A673 (cell line): ENCODE data around the gene RPS2. TPM values are rescaled to one million over a fixed set of nuclear protein-coding genes. Genes with fewer than 3 reads are reported as not detected.

Source experiments
- BruUV-seq: library from RNA; stranded (reverse); fragments of 400-500 nt; replicated peaks from 2 replicates; lab custom pipeline; 2021; lab: Mats Ljungman, UMichigan
- CTCF ChIA-PET: fragments of 300-600 bp; sonication (Branson Sonifier 250); formaldehyde crosslinking; loops from one replicate; lab custom pipeline; 2022; ENCODE audit warnings: antibody characterized with exemption; lab: Charles Lee
- POLR2A ChIA-PET: fragments of 300-600 bp; sonication (Branson Sonifier 250); formaldehyde crosslinking; loops from one replicate; lab custom pipeline; 2022; ENCODE audit warnings: antibody characterized with exemption; ENCODE audit not compliant: low non-redundant PET; lab: Charles Lee
- DNase-seq: peaks from one replicate; pipeline ENCODE4 v3.0.0-alpha.2; 2015; ENCODE audit warnings: low spot score
- H3K27ac ChIP-seq: fragments of 200-600 bp; sonication (generic); 2 replicates; pipeline ENCODE4 v1.5.1; 2016; ENCODE audit warnings: mixed run types, low read depth, mild to moderate bottlenecking, mixed read lengths, antibody characterized with exemption, low read length; ENCODE audit not compliant: poor library complexity, severe bottlenecking
- H3K27me3 ChIP-seq: fragments of 200-600 bp; sonication (generic); replicated peaks from 2 replicates; pipeline ENCODE4 v1.6.1; 2017; ENCODE audit warnings: mixed run types, low read depth, mild to moderate bottlenecking, mixed read lengths, antibody characterized with exemption, low read length; ENCODE audit not compliant: insufficient read depth, poor library complexity
- H3K36me3 ChIP-seq: fragments of 200-600 bp; sonication (generic); 2 replicates; pipeline ENCODE4 v1.6.1; 2016; ENCODE audit warnings: mixed run types, mild to moderate bottlenecking, mixed read lengths, antibody characterized with exemption, low read length; ENCODE audit not compliant: insufficient read depth, poor library complexity, severe bottlenecking
- H3K4me1 ChIP-seq: fragments of 200-600 bp; sonication (generic); 2 replicates; pipeline ENCODE4 v1.6.1; 2017; ENCODE audit warnings: mixed run types, mild to moderate bottlenecking, mixed read lengths, antibody characterized with exemption, low read length; ENCODE audit not compliant: insufficient read depth, poor library complexity, severe bottlenecking
- H3K4me3 ChIP-seq: fragments of 200-600 bp; sonication (generic); 2 replicates; pipeline ENCODE4 v1.5.1; 2016; ENCODE audit warnings: low read depth, mixed run types, mild to moderate bottlenecking, mixed read lengths, low read length; ENCODE audit not compliant: poor library complexity, severe bottlenecking
- H3K9me3 ChIP-seq: fragments of 200-600 bp; sonication (generic); 2 replicates; pipeline ENCODE4 v1.6.1; 2016; ENCODE audit warnings: mixed run types, low read depth, mild to moderate bottlenecking, mixed read lengths, antibody characterized with exemption, low read length; ENCODE audit not compliant: poor library complexity, severe bottlenecking
- CTCF ChIP-seq: fragments of 300-800, 200-600 bp; sonication (generic); conservative IDR thresholded peaks from 2 replicates; pipeline ENCODE4 v1.5.1; 2017; ENCODE audit warnings: low read depth, mild to moderate bottlenecking, antibody characterized with exemption, low read length, moderate library complexity, mixed read lengths
- EZH2 ChIP-seq: fragments of 200-600 bp; sonication (generic); IDR thresholded peaks from 2 replicates; pipeline ENCODE4 v1.6.1; 2017; ENCODE audit warnings: borderline replicate concordance, low read depth, mild to moderate bottlenecking, mixed read lengths, antibody characterized with exemption, low read length; ENCODE audit not compliant: poor library complexity, severe bottlenecking
- intact Hi-C: fragments of 100-400 bp; cut with micrococcal nuclease; formaldehyde crosslinking; loops from one replicate; pipeline ENCODE4 v1.10.0; 2022; ENCODE audit not compliant: unreplicated experiment
- total RNA-seq: library from RNA; stranded (reverse); gene quantifications from 2 replicates; pipeline ENCODE4 v1.2.3, GENCODE V29; 2021

Gene RPS2
- total RNA-seq, 1 experiment from 2014 or later = 3,326 TPM

GRCh38 chr16:1992704-1993317 is 28.2 kb upstream of the RPS2 start:
- Histone ChIP-seq H3K4me1 (peaks cover 6% of the 10 kb centered on the region), H3K27me3 (peaks cover 17% of the 10 kb centered on the region), H3K36me3 (peaks cover 11% of the 10 kb centered on the region), H3K27ac (no peak overlapping the region), H3K9me3 (no peaks in the 10 kb centered on the region), H3K4me3 (no peak overlapping the region)
- CTCF ChIA-PET = no interaction called here
- no TSS peak for BruUV-seq
- POLR2A ChIA-PET = interaction anchor here (1.0 kb wide), 1 partner anchor 28 kb away, joined by 3 read pairs; the partner anchor contains the start of gene RPS2
- TF ChIP-seq CTCF (no peak), EZH2 (no peak)
- DNase-seq = no peak
- intact Hi-C loops = no loop called here

- DNase-seq = peak; percentile 93
- intact Hi-C loops = no loop called here
- Histone ChIP-seq H3K36me3 (peaks cover 5% of the 10 kb centered on the region), H3K4me1 (peaks cover 6% of the 10 kb centered on the region), H3K27me3 (peaks cover 17% of the 10 kb centered on the region), H3K27ac (no peak overlapping the region), H3K4me3 (no peak overlapping the region), H3K9me3 (no peaks in the 10 kb centered on the region)
- ChIA-PET POLR2A (interaction anchor here (1.0 kb wide), 1 partner anchor 27 kb away, joined by 3 read pairs; the partner anchor contains the start of gene RPS2), CTCF (interaction anchor here (0.6 kb wide), 1 partner anchor 149 kb away, joined by 8 read pairs; no protein-coding TSS in a partner anchor)
- BruUV-seq = no TSS peak
- TF ChIP-seq CTCF (no peak), EZH2 (no peak)
Measured at GRCh38 chr16:1991948-1992703, 27.5 kb upstream of the RPS2 start.

- ChIA-PET CTCF (interaction anchor here (0.6 kb wide), 1 partner anchor 149 kb away, joined by 8 read pairs; no protein-coding TSS in a partner anchor), POLR2A (interaction anchor here (1.0 kb wide), 1 partner anchor 27 kb away, joined by 3 read pairs; the partner anchor contains the start of gene RPS2)
- peaks cover 17% of the 10 kb centered on the region for H3K27me3 ChIP-seq
- no peaks in the 10 kb centered on the region for H3K36me3 ChIP-seq
- BruUV-seq = no TSS peak
- intact Hi-C loops = no loop called here
- H3K4me1 ChIP-seq = peaks cover 6% of the 10 kb centered on the region
- TF ChIP-seq CTCF (no peak), EZH2 (no peak)
- H3K27ac ChIP-seq = no peak overlapping the region
- H3K9me3 ChIP-seq = no peaks in the 10 kb centered on the region
- DNase-seq = no peak
- no peak overlapping the region for H3K4me3 ChIP-seq
Measured at GRCh38 chr16:1991588-1991947, 26.9 kb upstream of the RPS2 start.
